HCT116 (cell line): Measurements from ENCODE around the gene FTSJ1. TPM values are rescaled to one million over a fixed set of nuclear protein-coding genes. Genes with fewer than 3 reads are reported as not detected.

Source experiments
- ATAC-seq: fragments of 200-7000 bp; cut with Tn5 transposase; 2 replicates; pipeline ENCODE4 v1.9.1; 2020; ENCODE audit warnings: mild to moderate bottlenecking, moderate library complexity
- BruUV-seq: library from RNA; stranded (reverse); fragments of 400-500 nt; replicated peaks from 2 replicates; lab custom pipeline; 2021; lab: Mats Ljungman, UMichigan
- CTCF ChIA-PET: fragments of 300-600 bp; sonication (Branson Sonifier 250); formaldehyde crosslinking; loops from one replicate; lab custom pipeline; 2021; ENCODE audit warnings: antibody characterized with exemption; lab: Charles Lee
- POLR2A ChIA-PET: fragments of 300-600, 350-600 bp; sonication (Branson Sonifier 250); formaldehyde crosslinking; loops from one replicate; lab custom pipeline; 2021; ENCODE audit warnings: antibody characterized with exemption; lab: Charles Lee
- RAD21 ChIA-PET, 2 experiments: fragments of 300-600 bp; sonication (Branson Sonifier 250); formaldehyde crosslinking; loops; one replicate each; lab custom pipeline; 2023; ENCODE audit warnings: low total read pairs in 2 of 2; ENCODE audit not compliant: uncharacterized antibody in 2 of 2, unreplicated experiment in 2 of 2, low non-redundant PET in 1 of 2; lab: Charles Lee
- DNase-seq: peaks from one replicate; pipeline ENCODE4 v3.0.0-alpha.2; 2010; ENCODE audit warnings: low read depth, low spot score
- H2AFZ ChIP-seq: fragments of 200-600 bp; shearing (Covaris generic), sonication (generic); 2 replicates; pipeline ENCODE4 v1.6.1; 2017; ENCODE audit warnings: low read depth, mixed run types, mixed read lengths, antibody characterized with exemption, low read length; ENCODE audit not compliant: poor library complexity, severe bottlenecking
- H3K27ac ChIP-seq: 2 replicates; pipeline ENCODE4 v1.5.1; 2012; ENCODE audit warnings: low read depth, low read length
- H3K27me3 ChIP-seq: fragments of 200-600 bp; sonication (generic); 2 replicates; pipeline ENCODE4 v1.6.1; 2016; ENCODE audit warnings: mixed run types, low read length, mixed read lengths; ENCODE audit not compliant: insufficient read depth
- H3K36me3 ChIP-seq, 2 experiments: fragments of 200-500 bp in 1 of 2; fragments of 200-600 bp in 1 of 2; sonication (Bioruptor generic) in 1 of 2; sonication (generic) in 1 of 2; 2 replicates each; pipeline versions ENCODE4 v1.5.1 to v1.6.1; 2014 to 2016; ENCODE audit warnings: low read length in 2 of 2, inconsistent platforms in 1 of 2, mixed read lengths in 1 of 2, mixed run types in 1 of 2; ENCODE audit not compliant: insufficient read depth in 2 of 2, control insufficient read depth in 1 of 2
- H3K4me1 ChIP-seq, 2 experiments: fragments of 200-600 bp in 1 of 2; sonication (generic) in 1 of 2; 2 replicates each; pipeline versions ENCODE4 v1.5.1 to v1.6.1; 2012 to 2017; ENCODE audit warnings: low read length in 2 of 2, inconsistent platforms in 1 of 2, mild to moderate bottlenecking in 1 of 2, mixed read lengths in 1 of 2, mixed run types in 1 of 2, moderate library complexity in 1 of 2; ENCODE audit not compliant: insufficient read depth in 2 of 2, control insufficient read depth in 1 of 2
- H3K4me2 ChIP-seq: fragments of 200-600 bp; sonication (generic); 2 replicates; pipeline ENCODE4 v1.6.1; 2017; ENCODE audit warnings: mixed run types, low read length, mixed read lengths
- H3K4me3 ChIP-seq, 2 experiments: fragments of 200-600 bp in 1 of 2; sonication (generic) in 1 of 2; replicated peaks in 1 of 2; 2 replicates each; pipeline ENCODE4 v1.5.1; 2011 to 2016; ENCODE audit warnings: low read length in 2 of 2, control low read depth in 1 of 2, low read depth in 1 of 2, mild to moderate bottlenecking in 1 of 2, mixed read lengths in 1 of 2, mixed run types in 1 of 2
- H3K79me2 ChIP-seq: fragments of 200-600 bp; sonication (generic); 2 replicates; pipeline ENCODE4 v1.6.1; 2017; ENCODE audit warnings: mild to moderate bottlenecking, mixed run types, low read length, moderate library complexity, mixed read lengths; ENCODE audit not compliant: insufficient read depth
- H3K9ac ChIP-seq: fragments of 200-600 bp; sonication (generic); 2 replicates; pipeline ENCODE4 v1.6.1; 2016; ENCODE audit warnings: low read length, mixed read lengths
- H3K9me2 ChIP-seq: fragments of 200-600 bp; sonication (generic), shearing (Covaris generic); 2 replicates; pipeline ENCODE4 v1.6.1; 2017; ENCODE audit warnings: mixed run types, mild to moderate bottlenecking, moderate library complexity; ENCODE audit not compliant: insufficient read depth
- H3K9me3 ChIP-seq, 2 experiments: fragments of 200-500 bp in 1 of 2; fragments of 200-600 bp in 1 of 2; sonication (Bioruptor generic) in 1 of 2; sonication (generic) in 1 of 2; 2 replicates each; pipeline ENCODE4 v1.6.1; 2014 to 2017; ENCODE audit warnings: low read length in 2 of 2, mixed read lengths in 2 of 2, inconsistent platforms in 1 of 2, low read depth in 1 of 2, mild to moderate bottlenecking in 1 of 2, mixed run types in 1 of 2, moderate library complexity in 1 of 2; ENCODE audit not compliant: control insufficient read depth in 1 of 2, insufficient read depth in 1 of 2
- H4K20me1 ChIP-seq: fragments of 200-600 bp; sonication (generic), shearing (Covaris generic); 2 replicates; pipeline ENCODE4 v1.6.1; 2017; ENCODE audit warnings: mixed run types, mild to moderate bottlenecking, moderate library complexity; ENCODE audit not compliant: insufficient read depth
- ATF3 ChIP-seq: IDR thresholded peaks from 2 replicates; pipeline ENCODE4 v1.6.1; 2012
- CBX3 ChIP-seq: IDR thresholded peaks from 2 replicates; pipeline ENCODE4 v1.6.1; 2012; ENCODE audit warnings: low read depth
- CEBPB ChIP-seq: IDR thresholded peaks from 2 replicates; pipeline ENCODE4 v1.6.1; 2012; ENCODE audit warnings: low read depth
- CTCF ChIP-seq, 3 experiments: fragments of 200-600 bp in 1 of 3; sonication (generic) in 1 of 3; IDR thresholded peaks in 2 of 3; conservative IDR thresholded peaks in 1 of 3; 2 replicates each; pipeline ENCODE4 v1.5.1; 2012 to 2017; ENCODE audit warnings: low read depth in 2 of 3, low read length in 2 of 3, antibody characterized with exemption in 1 of 3, borderline replicate concordance in 1 of 3, control low read depth in 1 of 3, mild to moderate bottlenecking in 1 of 3, mixed read lengths in 1 of 3, mixed run types in 1 of 3, moderate library complexity in 1 of 3; ENCODE audit not compliant: insufficient read depth in 1 of 3
- ELF1 ChIP-seq: IDR thresholded peaks from 2 replicates; pipeline ENCODE4 v1.6.1; 2012; ENCODE audit warnings: low read depth, borderline replicate concordance
- FOSL1 ChIP-seq: IDR thresholded peaks from 2 replicates; pipeline ENCODE4 v1.6.1; 2012; ENCODE audit warnings: low read depth
- MAX ChIP-seq: IDR thresholded peaks from 2 replicates; pipeline ENCODE4 v1.6.1; 2012
- POLR2A ChIP-seq: IDR thresholded peaks from 2 replicates; pipeline ENCODE4 v1.7.0; 2011; ENCODE audit warnings: borderline replicate concordance; ENCODE audit not compliant: insufficient read depth, insufficient read length; ENCODE audit errors: extremely low read depth
- POLR2AphosphoS5 ChIP-seq: IDR thresholded peaks from 2 replicates; pipeline ENCODE4 v1.6.1; 2011; ENCODE audit warnings: mild to moderate bottlenecking, low read depth, low read length, moderate library complexity
- SIN3A ChIP-seq: IDR thresholded peaks from 2 replicates; pipeline ENCODE4 v1.6.1; 2012; ENCODE audit warnings: low read depth
- SRF ChIP-seq: IDR thresholded peaks from 2 replicates; pipeline ENCODE4 v1.6.1; 2012; ENCODE audit warnings: low read depth
- TCF7L2 ChIP-seq: IDR thresholded peaks from 2 replicates; pipeline ENCODE4 v1.7.0; 2011; ENCODE audit warnings: borderline replicate concordance, inconsistent platforms; ENCODE audit not compliant: insufficient read depth, insufficient read length; ENCODE audit errors: extremely low read depth
- YY1 ChIP-seq: IDR thresholded peaks from 2 replicates; pipeline ENCODE4 v1.6.1; 2011; ENCODE audit warnings: low read length, low read depth, moderate library complexity, mild to moderate bottlenecking; ENCODE audit not compliant: insufficient replicate concordance; ENCODE audit errors: extremely low read depth
- intact Hi-C: fragments of 100-400 bp; cut with micrococcal nuclease; formaldehyde crosslinking; loops from 2 replicates; pipeline ENCODE4 v1.10.0; 2022
- total RNA-seq: library from RNA; stranded (reverse); gene quantifications from one replicate; pipeline ENCODE4 v1.2.1, GENCODE V29; 2021; ENCODE audit not compliant: unreplicated experiment

Gene FTSJ1
- total RNA-seq, 1 experiment from 2014 or later, result 64.9 TPM

GRCh38 chrX:48498374-48498809 is 22.4 kb downstream of the FTSJ1 start:
- DNase-seq (no peak), ATAC-seq (peak; percentile 80)
- BruUV-seq, result no TSS peak
- Histone ChIP-seq H2AFZ (peak overlapping the region; percentile 40), H3K27ac (peak overlapping the region; percentile 48), H3K4me2 (peak overlapping the region; percentile 71), H3K9me3 (no peaks in the 10 kb centered on the region), H4K20me1 (no peaks in the 10 kb centered on the region), H3K27me3 (no peaks in the 10 kb centered on the region), H3K9ac (peak overlapping the region; percentile 40; the same call in 1 of the 2 replicates), H3K79me2 (no peaks in the 10 kb centered on the region), H3K4me1 (peaks cover 12 to 37% of the 10 kb centered on the region in 2 experiments), H3K4me3 (peak overlapping the region in 1 of 2 experiments; percentile 30; a peak in 2 of 4 replicates)
- ChIA-PET RAD21 (no interaction called here), CTCF (no interaction called here), POLR2A (no interaction called here)
- intact Hi-C loops, result loop anchor here (10.0 kb wide), 2 partner anchors 644 to 934 kb away; partner anchors contain the start of gene ARAF
- TF ChIP-seq ATF3 (no peak), TCF7L2 (no peak), ELF1 (no peak), POLR2AphosphoS5 (no peak), MAX (no peak), SRF (no peak), CEBPB (no peak), SIN3A (no peak), YY1 (no peak), CBX3 (no peak), FOSL1 (no peak), POLR2A (no peak), CTCF (IDR thresholded peaks at IDR 0.05 in 2 of 3, conservative IDR thresholded peaks at IDR 0.05 in 1 of 3; ENCODE audit: borderline replicate concordance in 1 of 3, insufficient read depth in 1 of 3, low read depth in 2 of 3, low read length in 2 of 3) (no peak)
- TF ChIP-seq, all 23 proteins: peak for 0
- Histone ChIP-seq H3K36me3 (no peaks in the 10 kb centered on the region), H3K9me2 (no peaks in the 10 kb centered on the region)
